GM20000 (cell line): ENCODE results near the gene TRIM7.
A peak's percentile ranks its signal among the peaks of the same experiment; 100 is the strongest.

ENCODE experiments used
- DNase-seq: peaks from one replicate; pipeline ENCODE4 v3.0.0; 2012; ENCODE audit warnings: low spot score
- TF ChIP-seq, protein P1 (sequence below): IDR thresholded peaks from 2 replicates; pipeline ENCODE4 v1.5.1; 2012; ENCODE audit warnings: mild to moderate bottlenecking, control low read depth; ENCODE audit errors: extremely low read depth, missing control alignments

TRIM7 gene

GRCh38 chr5:181200816-181201215 lies 4.2 kb downstream of the TRIM7 start:
- DNase-seq: no peak

GRCh38 chr5:181199881-181200638 lies 4.9 kb downstream of the TRIM7 start:
- TF ChIP-seq, protein P1, sequence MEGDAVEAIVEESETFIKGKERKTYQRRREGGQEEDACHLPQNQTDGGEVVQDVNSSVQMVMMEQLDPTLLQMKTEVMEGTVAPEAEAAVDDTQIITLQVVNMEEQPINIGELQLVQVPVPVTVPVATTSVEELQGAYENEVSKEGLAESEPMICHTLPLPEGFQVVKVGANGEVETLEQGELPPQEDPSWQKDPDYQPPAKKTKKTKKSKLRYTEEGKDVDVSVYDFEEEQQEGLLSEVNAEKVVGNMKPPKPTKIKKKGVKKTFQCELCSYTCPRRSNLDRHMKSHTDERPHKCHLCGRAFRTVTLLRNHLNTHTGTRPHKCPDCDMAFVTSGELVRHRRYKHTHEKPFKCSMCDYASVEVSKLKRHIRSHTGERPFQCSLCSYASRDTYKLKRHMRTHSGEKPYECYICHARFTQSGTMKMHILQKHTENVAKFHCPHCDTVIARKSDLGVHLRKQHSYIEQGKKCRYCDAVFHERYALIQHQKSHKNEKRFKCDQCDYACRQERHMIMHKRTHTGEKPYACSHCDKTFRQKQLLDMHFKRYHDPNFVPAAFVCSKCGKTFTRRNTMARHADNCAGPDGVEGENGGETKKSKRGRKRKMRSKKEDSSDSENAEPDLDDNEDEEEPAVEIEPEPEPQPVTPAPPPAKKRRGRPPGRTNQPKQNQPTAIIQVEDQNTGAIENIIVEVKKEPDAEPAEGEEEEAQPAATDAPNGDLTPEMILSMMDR: no peak
- DNase-seq: no peak

More at GRCh38 chr5:181200816-181201215, 4.2 kb downstream of the TRIM7 start:
- TF ChIP-seq, protein P1: no peak

DNA sequence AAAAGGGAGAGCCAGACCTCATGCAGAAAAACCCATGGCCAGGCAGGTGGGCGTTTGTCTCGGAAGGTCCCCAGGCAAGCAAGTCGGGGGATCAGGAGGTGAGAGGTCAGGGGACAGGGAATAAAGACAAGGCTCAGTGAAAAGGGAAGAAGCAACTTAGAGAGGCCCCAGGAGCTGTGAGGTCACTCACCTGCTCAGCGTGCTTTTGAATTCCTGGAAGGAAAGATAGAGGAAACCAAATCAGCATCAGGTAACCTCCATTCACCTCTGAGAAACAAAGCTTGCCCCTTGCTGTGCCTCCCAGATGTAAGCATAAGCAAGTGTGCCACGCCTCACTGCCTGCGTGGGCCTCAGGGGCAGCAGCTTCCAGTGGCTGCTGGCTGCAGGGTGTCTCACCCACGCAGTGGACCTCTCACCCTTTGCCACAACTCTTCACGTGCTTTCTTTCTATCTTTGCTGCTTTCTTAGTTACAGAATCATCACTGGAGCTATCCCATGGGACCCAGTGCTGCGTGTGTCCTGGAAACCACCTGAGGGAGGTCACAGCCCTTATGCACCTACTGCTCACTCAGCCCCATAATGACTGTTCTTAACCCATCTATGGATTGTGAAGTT lies 6.0 kb downstream of the TRIM7 start:
- DNase-seq: peak; percentile 72

DNA sequence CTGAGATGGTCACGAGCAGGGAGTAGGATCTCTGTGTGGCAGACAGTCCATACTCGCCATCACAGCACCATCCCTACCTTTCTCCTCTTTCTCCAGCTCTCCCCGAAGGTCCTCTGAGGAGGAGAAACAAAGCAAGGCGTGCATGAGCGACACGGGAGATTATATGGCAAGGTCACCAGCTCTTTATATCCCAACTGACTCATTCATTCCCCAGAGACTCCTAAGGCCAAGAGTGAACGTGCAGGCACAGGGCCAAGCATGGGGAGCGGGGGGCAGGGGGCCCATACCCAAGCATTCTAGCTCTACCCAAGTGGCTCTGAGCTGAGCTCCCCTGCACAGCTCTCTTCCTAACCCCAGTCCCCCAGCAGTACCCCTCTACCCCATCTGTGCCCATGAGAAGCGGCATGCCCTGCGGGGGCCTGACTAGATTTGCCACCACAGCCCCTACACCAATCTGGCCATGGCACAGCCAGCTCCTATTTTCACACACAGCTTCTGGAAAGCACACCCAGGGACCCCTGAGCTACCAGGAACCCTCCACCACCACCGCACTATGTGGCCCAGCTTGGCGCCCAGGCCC lies 6.8 kb downstream of the TRIM7 start:
- TF ChIP-seq, protein P1: no peak
- no peak for DNase-seq

More for the DNA sequence above, 6.0 kb downstream of the TRIM7 start:
- TF ChIP-seq, protein P1: no peak

DNA sequence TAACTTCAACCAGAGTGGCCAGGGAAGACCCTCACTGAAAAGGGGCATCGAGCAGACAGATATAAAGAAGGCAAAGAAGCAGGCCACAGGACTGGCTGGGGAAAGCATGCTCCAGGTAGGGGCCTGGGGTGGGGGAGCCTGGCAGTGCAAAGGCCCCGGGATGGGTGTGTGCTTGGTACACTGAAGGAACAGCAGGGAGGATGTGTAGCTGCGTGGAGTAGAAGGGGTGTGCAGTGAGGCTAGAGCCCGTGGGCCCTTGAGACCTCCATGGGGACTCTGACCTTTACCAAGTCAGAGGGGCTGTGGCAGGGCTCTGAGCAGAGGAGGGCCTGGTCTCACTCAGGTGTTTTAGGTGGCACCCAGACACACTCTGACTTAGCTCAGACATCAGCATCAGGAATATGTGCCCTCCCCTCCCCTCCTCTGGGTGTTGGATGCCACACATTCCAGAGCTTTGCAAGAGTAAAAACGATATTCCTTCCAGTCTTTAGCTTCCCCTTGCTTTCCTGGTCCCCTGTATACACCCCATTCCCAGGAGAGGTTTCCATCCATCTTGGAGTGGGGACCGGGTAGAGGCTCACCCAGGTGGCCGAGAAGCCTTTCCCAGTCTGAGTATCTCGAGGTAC lies 7.6 kb downstream of the TRIM7 start:
- no peak for DNase-seq
- TF ChIP-seq, protein P1: no peak

DNA sequence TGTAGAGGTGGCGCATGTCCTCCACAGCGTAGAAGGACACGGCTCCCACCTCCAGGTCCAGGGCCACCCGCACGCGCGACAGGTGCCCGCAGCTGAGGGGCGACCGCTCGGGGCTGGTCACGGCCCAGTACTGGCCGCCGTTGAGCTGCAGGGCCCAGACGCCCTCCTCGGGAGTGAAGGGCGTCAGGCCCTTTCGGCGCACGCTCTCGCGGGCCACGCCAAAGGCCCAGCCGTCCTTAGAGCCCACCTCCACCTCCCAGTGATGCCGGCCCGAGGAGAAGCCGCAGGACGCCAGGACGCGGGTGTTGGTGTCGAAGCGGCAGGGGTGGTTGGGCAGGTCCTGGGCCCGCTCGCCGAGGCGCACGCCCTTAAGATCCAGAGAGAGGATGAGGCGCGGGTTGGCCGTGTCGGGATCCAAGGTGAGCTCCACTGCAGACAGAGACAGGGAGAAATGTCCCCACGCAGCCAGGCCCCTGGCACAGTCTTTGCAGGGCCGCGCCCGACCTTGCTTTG lies 9.7 kb downstream of the TRIM7 start:
- TF ChIP-seq, protein P1: no peak
- DNase-seq: no peak
